Measurements from ENCODE around the gene MVD. TPM values are rescaled to one million over a fixed set of nuclear protein-coding genes. Genes with fewer than 3 reads are reported as not detected.
A peak's percentile ranks its signal among the peaks of the same experiment; 100 is the strongest.
"Not testable (repeated sequence)": the region's sequence is repeated elsewhere in the genome, so short reads cannot be mapped to it uniquely, and the experiment has no call there.

The MVD gene
- total RNA-seq, 1 experiment from 2014 or later: 38.4 TPM

GRCh38 chr16:88681709-88682451 lies 19.0 kb upstream of the MVD start:
- Histone ChIP-seq H3K36me3 (no peaks in the 10 kb centered on the region), H3K4me3 (no peak overlapping the region), H3K9me3 (replicated peaks) (no peaks in the 10 kb centered on the region), H3K27me3 (replicated peaks) (peaks cover 22% of the 10 kb centered on the region), H3K4me1 (replicated peaks) (peaks cover 21% of the 10 kb centered on the region), H3K27ac (no peak overlapping the region)
- peak in 1 of 2 experiments; percentile 41 for DNase-seq (ENCODE audit: low read depth in 1 of 2, low spot score in 2 of 2)

- Histone ChIP-seq H3K4me1 (replicated peaks) (peaks cover 15% of the 10 kb centered on the region), H3K27me3 (replicated peaks) (peaks cover 15% of the 10 kb centered on the region), H3K9me3 (replicated peaks) (no peaks in the 10 kb centered on the region), H3K4me3 (no peak overlapping the region), H3K27ac (no peak overlapping the region), H3K36me3 (no peaks in the 10 kb centered on the region)
- peak in 1 of 2 experiments; percentile 45 for DNase-seq (ENCODE audit: low read depth in 1 of 2, low spot score in 2 of 2)
These were observed 18.3 kb upstream of the MVD start for GRCh38 chr16:88681084-88681680.

- Histone ChIP-seq H3K27me3 (replicated peaks) (peaks cover 10% of the 10 kb centered on the region), H3K27ac (no peak overlapping the region), H3K4me3 (no peak overlapping the region), H3K36me3 (no peaks in the 10 kb centered on the region), H3K9me3 (replicated peaks) (no peaks in the 10 kb centered on the region), H3K4me1 (replicated peaks) (peaks cover 9% of the 10 kb centered on the region)
- no peak for DNase-seq (ENCODE audit: low read depth in 1 of 2, low spot score in 2 of 2)
These were observed 17.7 kb upstream of the MVD start for GRCh38 chr16:88680554-88681083.

GRCh38 chr16:88678224-88678979 lies 15.5 kb upstream of the MVD start:
- Histone ChIP-seq H3K4me3 (no peak overlapping the region), H3K36me3 (no peaks in the 10 kb centered on the region), H3K9me3 (replicated peaks) (no peaks in the 10 kb centered on the region), H3K27ac (no peak overlapping the region), H3K4me1 (replicated peaks) (no peaks in the 10 kb centered on the region), H3K27me3 (replicated peaks) (no peaks in the 10 kb centered on the region)
- peak in 1 of 2 experiments; percentile 49 for DNase-seq (ENCODE audit: low read depth in 1 of 2, low spot score in 2 of 2)

- Histone ChIP-seq H3K27ac (no peak overlapping the region), H3K9me3 (replicated peaks) (no peaks in the 10 kb centered on the region), H3K4me1 (replicated peaks) (no peaks in the 10 kb centered on the region), H3K4me3 (no peak overlapping the region), H3K27me3 (replicated peaks) (no peaks in the 10 kb centered on the region), H3K36me3 (no peaks in the 10 kb centered on the region)
- no peak for DNase-seq (ENCODE audit: low read depth in 1 of 2, low spot score in 2 of 2)
These were observed 14.8 kb upstream of the MVD start for GRCh38 chr16:88677721-88678120.

GRCh38 chr16:88676502-88677242 lies 13.8 kb upstream of the MVD start:
- Histone ChIP-seq H3K27me3 (replicated peaks) (no peaks in the 10 kb centered on the region), H3K9me3 (replicated peaks) (no peaks in the 10 kb centered on the region), H3K27ac (no peak overlapping the region), H3K4me1 (replicated peaks) (no peaks in the 10 kb centered on the region), H3K4me3 (no peak overlapping the region), H3K36me3 (no peaks in the 10 kb centered on the region)
- no peak for DNase-seq (ENCODE audit: low read depth in 1 of 2, low spot score in 2 of 2)

- Histone ChIP-seq H3K9me3 (replicated peaks) (no peaks in the 10 kb centered on the region), H3K27ac (no peak overlapping the region), H3K36me3 (no peaks in the 10 kb centered on the region), H3K4me1 (replicated peaks) (no peaks in the 10 kb centered on the region), H3K4me3 (no peak overlapping the region), H3K27me3 (replicated peaks) (no peaks in the 10 kb centered on the region)
- DNase-seq (ENCODE audit: low read depth in 1 of 2, low spot score in 2 of 2): no peak
These were observed 11.0 kb upstream of the MVD start for GRCh38 chr16:88673716-88674379.

- DNase-seq (ENCODE audit: low read depth in 1 of 2, low spot score in 2 of 2): no peak
- Histone ChIP-seq H3K9me3 (replicated peaks) (no peaks in the 10 kb centered on the region), H3K27me3 (replicated peaks) (no peaks in the 10 kb centered on the region), H3K4me1 (replicated peaks) (no peaks in the 10 kb centered on the region), H3K27ac (no peak overlapping the region), H3K4me3 (no peak overlapping the region), H3K36me3 (no peaks in the 10 kb centered on the region)
These were observed 9.9 kb upstream of the MVD start for GRCh38 chr16:88672776-88673175.

- Histone ChIP-seq H3K27ac (no peak overlapping the region), H3K27me3 (replicated peaks) (no peaks in the 10 kb centered on the region), H3K9me3 (replicated peaks) (no peaks in the 10 kb centered on the region), H3K4me1 (replicated peaks) (no peaks in the 10 kb centered on the region), H3K36me3 (no peaks in the 10 kb centered on the region), H3K4me3 (no peak overlapping the region)
- no peak for DNase-seq (ENCODE audit: low read depth in 1 of 2, low spot score in 2 of 2)
These were observed 8.9 kb upstream of the MVD start for GRCh38 chr16:88671806-88672205.

GRCh38 chr16:88669980-88670379 lies 7.1 kb upstream of the MVD start:
- Histone ChIP-seq H3K4me3 (no peak overlapping the region), H3K9me3 (replicated peaks) (no peaks in the 10 kb centered on the region), H3K27ac (no peak overlapping the region), H3K4me1 (replicated peaks) (no peaks in the 10 kb centered on the region), H3K36me3 (no peaks in the 10 kb centered on the region; the same call in 1 of the 2 replicates), H3K27me3 (replicated peaks) (no peaks in the 10 kb centered on the region)
- DNase-seq (ENCODE audit: low read depth in 1 of 2, low spot score in 2 of 2): no peak

- H3K36me3 ChIP-seq; H3K9me3 ChIP-seq (replicated peaks); H3K4me3 ChIP-seq; H3K27ac ChIP-seq; H3K27me3 ChIP-seq (replicated peaks); H3K4me1 ChIP-seq (replicated peaks); DNase-seq (ENCODE audit: low read depth in 1 of 2, low spot score in 2 of 2): not testable (repeated sequence)
These were observed 6.6 kb upstream of the MVD start for GRCh38 chr16:88669493-88669892.

GRCh38 chr16:88667461-88667860 lies 4.6 kb upstream of the MVD start:
- no peaks in the 10 kb centered on the region; the same call in 1 of the 2 replicates for H3K36me3 ChIP-seq
- no peak for DNase-seq (ENCODE audit: low read depth in 1 of 2, low spot score in 2 of 2)
- no peak overlapping the region for H3K27ac ChIP-seq
- no peak overlapping the region for H3K4me3 ChIP-seq
- no peaks in the 10 kb centered on the region for H3K27me3 ChIP-seq (replicated peaks)
- H3K4me1 ChIP-seq (replicated peaks): peaks cover 4% of the 10 kb centered on the region; the same call in 1 of the 2 replicates
- H3K9me3 ChIP-seq (replicated peaks): no peaks in the 10 kb centered on the region

GRCh38 chr16:88665570-88665969 lies 2.7 kb upstream of the MVD start:
- peaks cover 10% of the 10 kb centered on the region for H3K4me1 ChIP-seq (replicated peaks)
- no peaks in the 10 kb centered on the region; the same call in 1 of the 2 replicates for H3K36me3 ChIP-seq
- DNase-seq (ENCODE audit: low read depth in 1 of 2, low spot score in 2 of 2): no peak
- H3K4me3 ChIP-seq: no peak overlapping the region
- H3K9me3 ChIP-seq (replicated peaks): no peaks in the 10 kb centered on the region
- no peaks in the 10 kb centered on the region for H3K27me3 ChIP-seq (replicated peaks)
- H3K27ac ChIP-seq: no peak overlapping the region

Measured in SJSA1 (cell line).